IMR-90 (cell line): ENCODE measurements around the gene SCNN1B. TPM values are rescaled to one million over a fixed set of nuclear protein-coding genes. Genes with fewer than 3 reads are reported as not detected.

ENCODE experiments used
- ATAC-seq: fragments of 200-7000 bp; cut with Tn5 transposase; 2 replicates; pipeline ENCODE4 v1.9.1; 2020; ENCODE audit warnings: low read depth, mild to moderate bottlenecking, moderate library complexity
- BruUV-seq: library from RNA; stranded (reverse); fragments of 400-500 nt; replicated peaks from 2 replicates; lab custom pipeline; 2021; lab: Mats Ljungman, UMichigan
- CTCF ChIA-PET: fragments of 300-600 bp; formaldehyde crosslinking; extraction: SDS; loops from one replicate; lab custom pipeline; 2021; ENCODE audit warnings: antibody characterized with exemption; lab: Yijun Ruan, JAX
- POLR2A ChIA-PET: fragments of 300-600 bp; sonication (Branson Sonifier 250); formaldehyde crosslinking; loops from one replicate; lab custom pipeline; 2022; ENCODE audit warnings: antibody characterized with exemption; ENCODE audit not compliant: unreplicated experiment; lab: Charles Lee
- DNase-seq: peaks from one replicate; pipeline ENCODE4 v3.0.0; 2013
- H2AFZ ChIP-seq: replicated peaks from 2 replicates; pipeline ENCODE3; 2013; ENCODE audit warnings: low read length, mild to moderate bottlenecking; ENCODE audit not compliant: poor library complexity
- H2AK5ac ChIP-seq: 2 replicates; pipeline ENCODE4 v1.6.1; 2013; ENCODE audit warnings: low read depth, low read length, inconsistent platforms
- H2AK9ac ChIP-seq: replicated peaks from 2 replicates; pipeline ENCODE3; 2013; ENCODE audit warnings: mild to moderate bottlenecking, low read depth, low read length, moderate library complexity; ENCODE audit not compliant: poor library complexity
- H2BK120ac ChIP-seq: 2 replicates; pipeline ENCODE4 v1.6.1; 2013; ENCODE audit warnings: low read depth, low read length, inconsistent platforms
- H2BK15ac ChIP-seq: 3 replicates; pipeline ENCODE4 v1.6.1; 2013; ENCODE audit warnings: low read depth, low read length, inconsistent platforms
- H2BK20ac ChIP-seq: 2 replicates; pipeline ENCODE4 v1.6.1; 2013; ENCODE audit warnings: low read depth, mild to moderate bottlenecking, inconsistent platforms, low read length, moderate library complexity
- H2BK5ac ChIP-seq: 2 replicates; pipeline ENCODE4 v1.6.1; 2013; ENCODE audit warnings: mild to moderate bottlenecking, low read depth, low read length, inconsistent platforms; ENCODE audit not compliant: poor library complexity, severe bottlenecking
- H3K14ac ChIP-seq: replicated peaks from 2 replicates; pipeline ENCODE4 v1.6.1; 2013; ENCODE audit warnings: low read depth, low read length, inconsistent platforms
- H3K18ac ChIP-seq: 2 replicates; pipeline ENCODE4 v1.6.1; 2013; ENCODE audit warnings: low read depth, low read length, control low read depth
- H3K23ac ChIP-seq: 2 replicates; pipeline ENCODE4 v1.6.1; 2013; ENCODE audit warnings: low read depth, low read length, inconsistent platforms
- H3K27ac ChIP-seq: 2 replicates; pipeline ENCODE4 v1.5.1; 2013; ENCODE audit warnings: mild to moderate bottlenecking, control low read depth, low read length; ENCODE audit not compliant: insufficient read depth
- H3K27me3 ChIP-seq: 2 replicates; pipeline ENCODE4 v1.6.1; 2013; ENCODE audit warnings: low read length; ENCODE audit not compliant: control insufficient read depth, insufficient read depth
- H3K36me3 ChIP-seq: 2 replicates; pipeline ENCODE4 v1.6.1; 2013; ENCODE audit warnings: low read length, mixed read lengths; ENCODE audit not compliant: control insufficient read depth, insufficient read depth
- H3K4ac ChIP-seq: 2 replicates; pipeline ENCODE4 v1.6.1; 2013; ENCODE audit warnings: low read depth, low read length, inconsistent platforms
- H3K4me1 ChIP-seq: 2 replicates; pipeline ENCODE4 v1.6.1; 2013; ENCODE audit warnings: low read length, mixed read lengths; ENCODE audit not compliant: control insufficient read depth, insufficient read depth
- H3K4me2 ChIP-seq: 2 replicates; pipeline ENCODE4 v1.6.1; 2013; ENCODE audit warnings: low read depth, mild to moderate bottlenecking, control low read depth, low read length, moderate library complexity
- H3K4me3 ChIP-seq: 2 replicates; pipeline ENCODE4 v1.5.1; 2013; ENCODE audit warnings: low read depth, mild to moderate bottlenecking, control low read depth, low read length, moderate library complexity; ENCODE audit not compliant: insufficient read depth
- H3K56ac ChIP-seq: 2 replicates; pipeline ENCODE4 v1.6.1; 2013; ENCODE audit warnings: low read length, inconsistent platforms; ENCODE audit not compliant: insufficient read depth; ENCODE audit errors: extremely low read depth
- H3K79me1 ChIP-seq, 2 experiments: 2 replicates each; pipeline ENCODE4 v1.6.1; 2013; ENCODE audit warnings: low read length in 2 of 2, inconsistent platforms in 1 of 2, low read depth in 1 of 2
- H3K9ac ChIP-seq: 2 replicates; pipeline ENCODE4 v1.6.1; 2013; ENCODE audit warnings: low read depth, low read length, control low read depth
- H3K9me1 ChIP-seq: 2 replicates; pipeline ENCODE4 v1.6.1; 2013; ENCODE audit warnings: low read length, inconsistent platforms; ENCODE audit not compliant: insufficient read depth
- H3K9me3 ChIP-seq: 2 replicates; pipeline ENCODE4 v1.6.1; 2013; ENCODE audit warnings: low read length; ENCODE audit not compliant: control insufficient read depth, insufficient read depth
- H4K20me1 ChIP-seq: 2 replicates; pipeline ENCODE4 v1.6.1; 2013; ENCODE audit warnings: low read length, inconsistent platforms; ENCODE audit not compliant: insufficient read depth
- H4K5ac ChIP-seq: 2 replicates; pipeline ENCODE4 v1.6.1; 2013; ENCODE audit warnings: mild to moderate bottlenecking, low read depth, low read length, control low read depth
- H4K8ac ChIP-seq, 2 experiments: 2 replicates each; pipeline ENCODE4 v1.6.1; 2013; ENCODE audit warnings: low read depth in 2 of 2, low read length in 2 of 2, control low read depth in 1 of 2, inconsistent platforms in 1 of 2
- H4K91ac ChIP-seq: 2 replicates; pipeline ENCODE4 v1.6.1; 2013; ENCODE audit warnings: low read depth, low read length, inconsistent platforms; ENCODE audit not compliant: insufficient read depth
- CTCF ChIP-seq: conservative IDR thresholded peaks from 2 replicates; pipeline ENCODE4 v1.5.1; 2012; ENCODE audit warnings: mild to moderate bottlenecking, low read depth, low read length, improper control_type of control experiment
- MAZ ChIP-seq: IDR thresholded peaks from 2 replicates; pipeline ENCODE4 v1.6.1; 2012; ENCODE audit warnings: low read depth, mild to moderate bottlenecking, low read length, improper control_type of control experiment, moderate library complexity, borderline replicate concordance
- MXI1 ChIP-seq: IDR thresholded peaks from 2 replicates; pipeline ENCODE4 v1.6.1; 2012; ENCODE audit warnings: low read depth, mild to moderate bottlenecking, low read length, moderate library complexity, borderline replicate concordance
- RAD21 ChIP-seq: IDR thresholded peaks from 2 replicates; pipeline ENCODE4 v1.6.1; 2012; ENCODE audit warnings: low read length, improper control_type of control experiment
- RCOR1 ChIP-seq: IDR thresholded peaks from 2 replicates; pipeline ENCODE4 v1.6.1; 2012; ENCODE audit warnings: mild to moderate bottlenecking, low read length, improper control_type of control experiment; ENCODE audit not compliant: insufficient replicate concordance
- WGBS, 2 experiments: methylation state at CpG; one replicate each; pipeline versions ENCODE4 v1.1.5 to v1.1.7; 2013; ENCODE audit warnings: missing lambda C conversion rate in 2 of 2; ENCODE audit not compliant: insufficient read length in 1 of 2; ENCODE audit errors: extremely low coverage in 2 of 2; 5-methylcytosine and 5-hydroxymethylcytosine counted together
- dilution Hi-C: fragments of 300-500 bp; cut with HindIII; formaldehyde crosslinking; loops from one replicate; pipeline ENCODE4 v1.14.3; 2018; ENCODE audit warnings: low sequenced_read_pairs; ENCODE audit not compliant: unreplicated experiment
- in situ Hi-C: fragments of 300-500 bp; cut with MboI; formaldehyde crosslinking; loops from 3 replicates; pipeline ENCODE4 v1.14.3; 2019; ENCODE audit warnings: low sequenced_read_pairs, inconsistent platforms, mixed read lengths
- intact Hi-C: fragments of 100-400 bp; cut with micrococcal nuclease; formaldehyde crosslinking; loops from 2 replicates; pipeline ENCODE4 v1.10.0; 2022
- polyA plus RNA-seq, 3 experiments: library from polyadenylated mRNA; depleted of rRNA; stranded (reverse); fragments of >200 nt; gene quantifications; 2 replicates each; pipeline ENCODE4 v1.2.3, GENCODE V29; 2012; ENCODE audit warnings: low replicate concordance in 1 of 3
- total RNA-seq: library from RNA; depleted of rRNA; stranded (reverse); fragments of >200 nt; gene quantifications from 2 replicates; pipeline ENCODE4 v1.2.3, GENCODE V29; 2012

The SCNN1B gene
- total and polyA plus RNA-seq, 2 of the 4 experiments (the other 2 are of a cell fraction) = not detected

- no peaks in the 10 kb centered on the region for H3K27me3 ChIP-seq
- H3K4ac ChIP-seq = no peak overlapping the region
- H3K4me1 ChIP-seq = no peaks in the 10 kb centered on the region
- H4K5ac ChIP-seq = no peak overlapping the region
- POLR2A ChIA-PET = no interaction called here
- no peak overlapping the region for H3K9ac ChIP-seq
- no peak overlapping the region for H3K18ac ChIP-seq
- ATAC-seq (no peak), DNase-seq (no peak)
- H3K9me3 ChIP-seq = no peaks in the 10 kb centered on the region
- H2BK120ac ChIP-seq = no peak overlapping the region
- no peak for TF ChIP-seq RCOR1
- no peak for TF ChIP-seq MXI1
- no peak for TF ChIP-seq CTCF
- no peak for TF ChIP-seq RAD21
- no peak for TF ChIP-seq MAZ
- no peak overlapping the region for H3K56ac ChIP-seq
- H2AK5ac ChIP-seq = no peak overlapping the region
- no peaks in the 10 kb centered on the region for H4K20me1 ChIP-seq
- H2AK9ac ChIP-seq = no peak overlapping the region
- no peaks in the 10 kb centered on the region for H3K79me1 ChIP-seq
- H3K36me3 ChIP-seq = no peaks in the 10 kb centered on the region
- H3K4me3 ChIP-seq = no peak overlapping the region
- WGBS, 2 experiments = no CpG with 5 or more reads among the region's 1 CpG
- H2BK5ac ChIP-seq = no peak overlapping the region
- CTCF ChIA-PET = no interaction called here
- no TSS peak for BruUV-seq
- H3K27ac ChIP-seq = no peak overlapping the region
- H3K9me1 ChIP-seq = no peaks in the 10 kb centered on the region
- no peak overlapping the region for H2AFZ ChIP-seq
- dilution Hi-C loops (no loop called here), in situ Hi-C loops (no loop called here), intact Hi-C loops (no loop called here)
- no peak overlapping the region for H4K8ac ChIP-seq
- H3K23ac ChIP-seq = no peak overlapping the region
- H2BK15ac ChIP-seq = no peak overlapping the region
- no peak overlapping the region for H3K4me2 ChIP-seq
- no peak overlapping the region for H3K14ac ChIP-seq
- no peak overlapping the region for H2BK20ac ChIP-seq
- H4K91ac ChIP-seq = no peak overlapping the region
Measured at GRCh38 chr16:23282568-23282967, 19.5 kb upstream of the SCNN1B start.
